Panc1 (cell line): ENCODE data around the gene FAM72B. TPM values are rescaled to one million over a fixed set of nuclear protein-coding genes. Genes with fewer than 3 reads are reported as not detected.
"Not testable (repeated sequence)": the region's sequence is repeated elsewhere in the genome, so short reads cannot be mapped to it uniquely, and the experiment has no call there.

Experiments
- ATAC-seq: fragments of 200-7000 bp; cut with Tn5 transposase; 2 replicates; pipeline ENCODE4 v1.9.1; 2020; ENCODE audit warnings: mild to moderate bottlenecking, moderate library complexity
- BruUV-seq: library from RNA; stranded (reverse); fragments of 400-500 nt; replicated peaks from 2 replicates; lab custom pipeline; 2021; lab: Mats Ljungman, UMichigan
- CTCF ChIA-PET: fragments of 300-600 bp; sonication (Branson Sonifier 250); formaldehyde crosslinking; loops from one replicate; lab custom pipeline; 2022; ENCODE audit warnings: antibody characterized with exemption; lab: Charles Lee
- POLR2A ChIA-PET: fragments of 300-600 bp; sonication (Branson Sonifier 250); formaldehyde crosslinking; loops from one replicate; lab custom pipeline; 2022; ENCODE audit warnings: antibody characterized with exemption; lab: Charles Lee
- DNase-seq: peaks from one replicate; pipeline ENCODE4 v3.0.0-alpha.2; 2010; ENCODE audit warnings: low read depth, low spot score
- H3K27ac ChIP-seq: 2 replicates; pipeline ENCODE4 v1.5.1; 2011; ENCODE audit warnings: mild to moderate bottlenecking, low read length, inconsistent platforms
- H3K27me3 ChIP-seq: fragments of 200-500 bp; sonication (Bioruptor generic); 2 replicates; pipeline ENCODE4 v1.6.0; 2014; ENCODE audit warnings: low read length, inconsistent platforms; ENCODE audit not compliant: control insufficient read depth, insufficient read depth
- H3K36me3 ChIP-seq: fragments of 200-500 bp; sonication (Bioruptor generic); 2 replicates; pipeline ENCODE4 v1.5.1; 2014; ENCODE audit warnings: inconsistent platforms, mild to moderate bottlenecking, low read length, moderate library complexity; ENCODE audit not compliant: control insufficient read depth, insufficient read depth
- H3K4me1 ChIP-seq: 2 replicates; pipeline ENCODE4 v1.5.1; 2011; ENCODE audit warnings: inconsistent platforms, mild to moderate bottlenecking, low read length, moderate library complexity; ENCODE audit not compliant: control insufficient read depth, insufficient read depth
- H3K4me3 ChIP-seq, 2 experiments: 2 replicates each; pipeline ENCODE4 v1.5.1; 2011 to 2012; ENCODE audit warnings: low read depth in 2 of 2, low read length in 2 of 2, mild to moderate bottlenecking in 2 of 2, inconsistent platforms in 1 of 2, moderate library complexity in 1 of 2
- H3K9me3 ChIP-seq: fragments of 200-500 bp; sonication (Bioruptor generic); 2 replicates; pipeline ENCODE4 v1.5.1; 2014; ENCODE audit warnings: low read depth, mild to moderate bottlenecking, inconsistent platforms, low read length, moderate library complexity; ENCODE audit not compliant: control insufficient read depth, insufficient read depth
- in situ Hi-C: cut with HindIII; loops from 2 replicates; pipeline ENCODE4 v1.10.0; 2016; ENCODE audit warnings: low sequenced_read_pairs, low pct_unique_long_range_greater_than_20kb
- intact Hi-C: fragments of 100-400 bp; cut with micrococcal nuclease; formaldehyde crosslinking; loops from one replicate; pipeline ENCODE4 v1.10.0; 2022; ENCODE audit not compliant: unreplicated experiment
- total RNA-seq: library from RNA; stranded (reverse); gene quantifications from one replicate; pipeline ENCODE4 v1.2.1, GENCODE V29; 2021; ENCODE audit not compliant: unreplicated experiment

FAM72B gene
- total RNA-seq, 1 experiment from 2014 or later = 24.9 TPM

DNA sequence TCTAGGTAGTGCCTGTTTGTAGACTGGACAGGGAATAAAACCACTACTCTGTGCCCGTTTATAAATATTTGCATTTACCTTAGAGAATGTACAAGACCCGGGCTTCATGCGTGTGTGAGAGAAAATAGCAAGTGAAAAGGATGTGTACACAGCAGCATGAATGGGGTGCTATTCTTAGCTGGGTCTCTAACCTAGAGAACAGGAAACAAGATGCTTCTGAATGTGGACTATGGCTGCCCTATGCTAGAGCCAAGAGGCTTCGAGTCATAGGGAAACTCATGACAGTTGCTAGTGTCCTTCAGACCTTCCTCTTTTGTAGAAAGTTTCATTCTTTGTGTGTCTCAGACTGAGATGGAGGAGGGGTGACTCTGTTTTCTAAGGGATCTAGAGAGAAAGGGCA, 40.6 kb upstream of the FAM72B start:
- POLR2A ChIA-PET, intact Hi-C loops, DNase-seq, CTCF ChIA-PET, in situ Hi-C loops, H3K4me3 ChIP-seq, H3K27me3 ChIP-seq, H3K9me3 ChIP-seq, ATAC-seq, H3K4me1 ChIP-seq, BruUV-seq, H3K36me3 ChIP-seq, H3K27ac ChIP-seq: not testable (repeated sequence)

DNA sequence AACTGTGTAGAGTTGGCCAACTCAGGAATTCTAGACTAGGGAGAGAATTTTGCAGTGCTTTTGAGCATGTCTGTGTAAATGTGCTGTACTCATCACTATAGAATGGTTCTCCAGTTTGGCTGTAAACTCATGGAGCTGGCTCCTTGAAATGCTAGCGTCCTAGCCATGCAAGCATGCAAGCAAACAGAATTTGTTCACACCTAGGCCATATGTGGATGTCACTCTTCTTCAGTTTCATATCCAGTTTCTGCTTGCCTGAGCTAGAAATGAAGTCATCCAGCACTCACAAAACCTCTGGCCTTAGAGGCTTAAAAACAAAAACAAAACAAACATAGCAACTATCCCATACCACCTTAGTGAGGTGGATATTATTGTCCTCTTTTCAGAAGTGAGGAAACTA, 37.6 kb upstream of the FAM72B start:
- H3K36me3 ChIP-seq, POLR2A ChIA-PET, H3K9me3 ChIP-seq, H3K4me3 ChIP-seq, CTCF ChIA-PET, ATAC-seq, in situ Hi-C loops, H3K4me1 ChIP-seq, intact Hi-C loops, H3K27me3 ChIP-seq, DNase-seq, BruUV-seq, H3K27ac ChIP-seq: not testable (repeated sequence)

GRCh38 chr1:121216676-121217075, 32.5 kb upstream of the FAM72B start:
- H3K4me3 ChIP-seq, CTCF ChIA-PET, POLR2A ChIA-PET, BruUV-seq, H3K4me1 ChIP-seq, intact Hi-C loops, H3K36me3 ChIP-seq, DNase-seq, H3K27ac ChIP-seq, ATAC-seq, in situ Hi-C loops, H3K9me3 ChIP-seq, H3K27me3 ChIP-seq: not testable (repeated sequence)

DNA sequence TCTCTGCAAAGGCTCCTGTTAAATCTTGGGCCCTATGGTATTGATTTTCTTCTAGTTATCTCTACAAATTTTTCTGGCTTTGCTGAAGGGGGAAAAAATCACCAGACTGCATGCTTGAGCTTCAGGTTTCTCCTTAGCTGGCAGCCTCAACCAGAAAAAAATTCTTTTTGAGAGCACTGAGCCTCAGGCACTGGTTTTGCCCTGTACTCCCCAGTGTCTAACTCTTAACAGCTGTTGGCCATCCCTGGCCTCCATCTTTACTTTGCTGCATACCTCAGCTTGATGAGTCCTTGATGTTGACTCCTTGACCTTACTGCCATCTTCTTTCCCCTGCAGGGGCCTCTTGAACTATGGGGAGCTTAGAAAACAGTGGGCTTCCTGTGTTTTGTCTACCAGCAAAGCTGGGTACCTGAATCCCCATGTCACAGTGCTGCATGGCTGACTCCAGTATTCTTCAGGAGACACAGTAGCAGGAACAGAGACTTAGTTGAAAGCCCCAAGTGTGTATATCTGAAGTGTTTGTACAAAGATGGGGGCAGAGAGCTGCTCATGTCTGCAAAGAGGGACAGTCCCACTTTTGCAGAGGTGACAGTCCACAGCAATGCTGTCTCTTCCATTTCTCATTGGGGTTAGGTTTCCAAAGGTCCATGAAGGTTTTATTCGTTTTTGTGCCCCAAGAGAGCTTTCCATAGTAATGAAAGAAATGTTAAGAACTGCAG, 31.7 kb upstream of the FAM72B start:
- H3K4me3 ChIP-seq, BruUV-seq, POLR2A ChIA-PET, ATAC-seq, intact Hi-C loops, CTCF ChIA-PET, H3K36me3 ChIP-seq, H3K9me3 ChIP-seq, H3K4me1 ChIP-seq, H3K27me3 ChIP-seq, H3K27ac ChIP-seq, DNase-seq, in situ Hi-C loops: not testable (repeated sequence)

DNA sequence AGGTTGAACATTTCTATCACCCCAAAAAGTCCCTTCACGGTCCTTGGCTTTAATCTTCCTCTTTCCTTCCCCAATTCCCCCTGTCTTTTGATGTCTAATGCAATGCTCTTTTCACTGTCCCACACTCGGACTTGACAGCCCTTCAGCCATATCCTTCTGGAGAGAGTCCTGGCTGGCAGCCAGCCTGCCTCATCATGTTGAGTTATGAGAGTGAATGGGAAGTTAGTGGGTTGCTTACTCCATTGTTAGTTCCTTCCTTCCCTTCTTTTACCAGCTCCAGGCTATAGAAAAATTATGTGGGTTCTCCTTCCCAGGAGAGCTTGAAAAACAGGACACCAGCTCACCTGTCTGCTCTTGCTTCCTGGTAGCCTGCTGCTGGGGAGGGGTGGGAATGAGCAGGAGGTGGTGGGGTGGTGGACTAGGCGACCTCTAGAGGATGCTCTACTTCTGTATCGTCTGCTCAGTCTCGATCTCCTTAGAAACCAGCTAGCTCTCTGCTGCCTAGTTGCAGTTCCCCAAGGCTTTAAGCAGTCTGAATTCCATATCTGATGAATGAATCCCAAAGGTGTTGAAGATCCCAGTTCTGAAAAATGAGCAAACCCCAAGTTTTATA, 30.5 kb upstream of the FAM72B start:
- H3K4me3 ChIP-seq, DNase-seq, in situ Hi-C loops, H3K9me3 ChIP-seq, BruUV-seq, ATAC-seq, intact Hi-C loops, CTCF ChIA-PET, POLR2A ChIA-PET, H3K36me3 ChIP-seq, H3K27me3 ChIP-seq, H3K4me1 ChIP-seq, H3K27ac ChIP-seq: not testable (repeated sequence)

- H3K9me3 ChIP-seq, ATAC-seq, intact Hi-C loops, CTCF ChIA-PET, BruUV-seq, in situ Hi-C loops, H3K27ac ChIP-seq, H3K4me1 ChIP-seq, POLR2A ChIA-PET, H3K4me3 ChIP-seq, H3K27me3 ChIP-seq, H3K36me3 ChIP-seq, DNase-seq: not testable (repeated sequence)
These were observed 29.4 kb upstream of the FAM72B start for GRCh38 chr1:121213491-121213890.

- H3K9me3 ChIP-seq, POLR2A ChIA-PET, H3K4me3 ChIP-seq, H3K27ac ChIP-seq, H3K36me3 ChIP-seq, H3K27me3 ChIP-seq, DNase-seq, CTCF ChIA-PET, BruUV-seq, in situ Hi-C loops, intact Hi-C loops, H3K4me1 ChIP-seq, ATAC-seq: not testable (repeated sequence)
These were observed 26.6 kb upstream of the FAM72B start for GRCh38 chr1:121210778-121211177.
